Large intestine (tissue), 3 donors: ENCODE data around the gene ALK. TPM values are rescaled to one million over a fixed set of nuclear protein-coding genes. Genes with fewer than 3 reads are reported as not detected.

Experiments used
- DNase-seq, 2 donors: peaks; one replicate each; pipeline versions ENCODE4 v3.0.0 to v3.0.0-alpha.2; 2013
- H3K27ac ChIP-seq: one replicate; pipeline ENCODE4 v1.5.1; 2013; ENCODE audit warnings: low read length
- H3K27me3 ChIP-seq: 2 replicates; pipeline ENCODE4 v1.6.1; 2013; ENCODE audit warnings: low read length; ENCODE audit not compliant: control insufficient read depth, insufficient read depth
- H3K36me3 ChIP-seq: 2 replicates; pipeline ENCODE4 v1.6.1; 2013; ENCODE audit warnings: low read length; ENCODE audit not compliant: control insufficient read depth, insufficient read depth
- H3K4me1 ChIP-seq: one replicate; pipeline ENCODE4 v1.6.1; 2013; ENCODE audit warnings: low read length; ENCODE audit not compliant: control insufficient read depth, insufficient read depth
- H3K4me3 ChIP-seq: one replicate; pipeline ENCODE4 v1.5.1; 2013; ENCODE audit warnings: low read length
- H3K9me3 ChIP-seq: one replicate; pipeline ENCODE4 v1.6.1; 2013; ENCODE audit warnings: mild to moderate bottlenecking, low read depth, low read length, moderate library complexity; ENCODE audit not compliant: control insufficient read depth
- WGBS: methylation state at CpG from one replicate; pipeline ENCODE4 v1.1.5; 2013; ENCODE audit warnings: low lambda C conversion rate; ENCODE audit not compliant: insufficient coverage; 5-methylcytosine and 5-hydroxymethylcytosine counted together
- polyA plus RNA-seq: library from polyadenylated mRNA; unstranded; fragments of 120-200 nt; gene quantifications from one replicate; pipeline ENCODE4 v1.2.1, GENCODE V29; 2013

Gene ALK
- polyA plus RNA-seq, 1 donor: 1.5 TPM

GRCh38 chr2:29143657-29144056, 777.7 kb downstream of the ALK start:
- no peak overlapping the region for H3K4me3 ChIP-seq
- H3K9me3 ChIP-seq: no peaks in the 10 kb centered on the region
- no peak for DNase-seq
- H3K27ac ChIP-seq: no peak overlapping the region
- no peaks in the 10 kb centered on the region for H3K27me3 ChIP-seq
- H3K4me1 ChIP-seq: no peaks in the 10 kb centered on the region
- no CpG with 5 or more reads among the region's 6 CpGs for WGBS
- no peaks in the 10 kb centered on the region for H3K36me3 ChIP-seq

Other genes starting within 250 kb of the ALK start
- 75.3 TPM for gene YPEL5, start 225.4 kb upstream of the ALK start, polyA plus RNA-seq